ENCODE results near the gene RASL10A. TPM values are rescaled to one million over a fixed set of nuclear protein-coding genes. Genes with fewer than 3 reads are reported as not detected.

Gene RASL10A
- total and polyA plus RNA-seq, 10 donors: 0.54 to 6.1 (median 2.3) TPM

GRCh38 chr22:29277927-29278326 lies 37.6 kb downstream of the RASL10A start:
- H3K4me1 ChIP-seq: peaks cover 23 to 66% (median 45%) of the 10 kb centered on the region in 6 donors
- WGBS, 5 donors: 87 to 100% (median 100%) methylated on average over 1 of the region's 1 CpG
- H3K36me3 ChIP-seq: peaks cover 0 to 100% (median 95%) of the 10 kb centered on the region in 6 donors
- intact Hi-C loops (cut with DNase I; ENCODE audit: low total_unique reads): no loop called here
- TF ChIP-seq, protein P1, sequence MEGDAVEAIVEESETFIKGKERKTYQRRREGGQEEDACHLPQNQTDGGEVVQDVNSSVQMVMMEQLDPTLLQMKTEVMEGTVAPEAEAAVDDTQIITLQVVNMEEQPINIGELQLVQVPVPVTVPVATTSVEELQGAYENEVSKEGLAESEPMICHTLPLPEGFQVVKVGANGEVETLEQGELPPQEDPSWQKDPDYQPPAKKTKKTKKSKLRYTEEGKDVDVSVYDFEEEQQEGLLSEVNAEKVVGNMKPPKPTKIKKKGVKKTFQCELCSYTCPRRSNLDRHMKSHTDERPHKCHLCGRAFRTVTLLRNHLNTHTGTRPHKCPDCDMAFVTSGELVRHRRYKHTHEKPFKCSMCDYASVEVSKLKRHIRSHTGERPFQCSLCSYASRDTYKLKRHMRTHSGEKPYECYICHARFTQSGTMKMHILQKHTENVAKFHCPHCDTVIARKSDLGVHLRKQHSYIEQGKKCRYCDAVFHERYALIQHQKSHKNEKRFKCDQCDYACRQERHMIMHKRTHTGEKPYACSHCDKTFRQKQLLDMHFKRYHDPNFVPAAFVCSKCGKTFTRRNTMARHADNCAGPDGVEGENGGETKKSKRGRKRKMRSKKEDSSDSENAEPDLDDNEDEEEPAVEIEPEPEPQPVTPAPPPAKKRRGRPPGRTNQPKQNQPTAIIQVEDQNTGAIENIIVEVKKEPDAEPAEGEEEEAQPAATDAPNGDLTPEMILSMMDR (IDR thresholded peaks at IDR 0.05 in 8 of 11, conservative IDR thresholded peaks at IDR 0.05 in 3 of 11): no peak
- TF ChIP-seq POLR2A (IDR thresholded peaks at IDR 0.05): no peak
- TF ChIP-seq POLR2AphosphoS5 (IDR thresholded peaks at IDR 0.05): no peak
- H3K9me3 ChIP-seq: no peaks in the 10 kb centered on the region
- no peak for DNase-seq
- no peak overlapping the region for H3K4me3 ChIP-seq
- peak overlapping the region in 1 of 8 donors; percentile 14 for H3K27ac ChIP-seq
- H3K27me3 ChIP-seq (replicated peaks in 1 of 7): no peaks in the 10 kb centered on the region

- no peak overlapping the region for H3K4me3 ChIP-seq
- H3K9me3 ChIP-seq: no peaks in the 10 kb centered on the region
- DNase-seq: no peak
- H3K27me3 ChIP-seq (replicated peaks in 1 of 7): no peaks in the 10 kb centered on the region
- peaks cover 0 to 100% (median 84%) of the 10 kb centered on the region in 6 donors for H3K36me3 ChIP-seq
- 58 to 73% (median 64%) methylated on average over 3 of the region's 3 CpGs for WGBS, 5 donors
- intact Hi-C loops (cut with DNase I; ENCODE audit: low total_unique reads): no loop called here
- H3K27ac ChIP-seq: peak overlapping the region in 3 of 8 donors; percentile 4 to 31 (median 24)
- TF ChIP-seq POLR2A (IDR thresholded peaks at IDR 0.05) (no peak), POLR2AphosphoS5 (IDR thresholded peaks at IDR 0.05) (no peak)
- TF ChIP-seq, protein P1 (IDR thresholded peaks at IDR 0.05 in 8 of 11, conservative IDR thresholded peaks at IDR 0.05 in 3 of 11): no peak
- H3K4me1 ChIP-seq: peaks cover 40 to 80% (median 65%) of the 10 kb centered on the region in 6 donors
These were observed 39.5 kb downstream of the RASL10A start for GRCh38 chr22:29275819-29276565.

GRCh38 chr22:29275167-29275566 lies 40.3 kb downstream of the RASL10A start:
- TF ChIP-seq, protein P1 (IDR thresholded peaks at IDR 0.05 in 8 of 11, conservative IDR thresholded peaks at IDR 0.05 in 3 of 11): no peak
- no peak for TF ChIP-seq POLR2A (IDR thresholded peaks at IDR 0.05)
- no peak for TF ChIP-seq POLR2AphosphoS5 (IDR thresholded peaks at IDR 0.05)
- Histone ChIP-seq H3K36me3 (peaks cover 0 to 96% (median 76%) of the 10 kb centered on the region in 6 donors), H3K4me3 (no peak overlapping the region), H3K27me3 (replicated peaks in 1 of 7) (no peaks in the 10 kb centered on the region), H3K4me1 (peaks cover 48 to 88% (median 73%) of the 10 kb centered on the region in 6 donors), H3K9me3 (no peaks in the 10 kb centered on the region), H3K27ac (peak overlapping the region in 2 of 8 donors; percentile 4 to 31)
- DNase-seq: no peak
- intact Hi-C loops (cut with DNase I; ENCODE audit: low total_unique reads): no loop called here
- WGBS, 5 donors: 69 to 84% (median 78%) methylated on average over 3 of the region's 3 CpGs

- H3K9me3 ChIP-seq: no peaks in the 10 kb centered on the region
These were observed 42.9 kb downstream of the RASL10A start for GRCh38 chr22:29272624-29273023.

More at GRCh38 chr22:29272624-29273023, 42.9 kb downstream of the RASL10A start:
- intact Hi-C loops (cut with DNase I; ENCODE audit: low total_unique reads): no loop called here
- WGBS, 5 donors: 75 to 90% (median 82%) methylated on average over 2 of the region's 2 CpGs
- Histone ChIP-seq H3K27me3 (replicated peaks in 1 of 7) (no peaks in the 10 kb centered on the region), H3K36me3 (peaks cover 0 to 71% (median 51%) of the 10 kb centered on the region in 6 donors), H3K4me3 (no peak overlapping the region), H3K4me1 (peaks cover 55 to 90% (median 84%) of the 10 kb centered on the region in 6 donors), H3K27ac (no peak overlapping the region)
- DNase-seq: no peak
- TF ChIP-seq, protein P1 (IDR thresholded peaks at IDR 0.05 in 8 of 11, conservative IDR thresholded peaks at IDR 0.05 in 3 of 11): no peak
- TF ChIP-seq POLR2AphosphoS5 (IDR thresholded peaks at IDR 0.05): no peak
- TF ChIP-seq POLR2A (IDR thresholded peaks at IDR 0.05): no peak

All from spleen (tissue), 11 donors.